Measurements from ENCODE around the gene ADI1.

- TF ChIP-seq POLR2A (IDR thresholded peaks at IDR 0.05) (no peak), CTCF (IDR thresholded peaks at IDR 0.05) (peak in 6 of 7 experiments; percentile 65 to 99 (median 84))
Measured at GRCh38 chr2:3461801-3462492, 57.4 kb downstream of the ADI1 start.

All from body of pancreas (tissue), 4 donors.